SK-N-SH treated with all-trans-retinoic acid at 6 μM for 48 hours (cell line): ENCODE data around the gene SLC6A19.

Experiments
- ATAC-seq: fragments of 200-7000 bp; cut with Tn5 transposase; 3 replicates; pipeline ENCODE4 v1.9.1; 2020; ENCODE audit warnings: mild to moderate bottlenecking, moderate library complexity
- ARNTL ChIP-seq: fragments of 450-650 bp; formaldehyde crosslinking; IDR thresholded peaks from 2 replicates; pipeline ENCODE4 v1.5.0; 2020; ENCODE audit warnings: low read depth, mild to moderate bottlenecking, moderate library complexity, borderline replicate concordance
- BACH2 ChIP-seq: fragments of 250-450 bp; sonication (Bioruptor Pico); IDR thresholded peaks from 2 replicates; pipeline ENCODE4 v1.9.0; 2021; ENCODE audit warnings: mild to moderate bottlenecking, borderline replicate concordance
- CREB5 ChIP-seq: fragments of 250-450 bp; sonication (Bioruptor Pico); IDR thresholded peaks from 2 replicates; pipeline ENCODE4 v1.5.1; 2020; ENCODE audit warnings: low read depth, mild to moderate bottlenecking, moderate library complexity
- CSDC2 ChIP-seq: fragments of 250-450 bp; sonication (Bioruptor Pico); IDR thresholded peaks from 2 replicates; pipeline ENCODE4 v1.5.0; 2020; ENCODE audit warnings: mild to moderate bottlenecking, moderate library complexity
- ESRRG ChIP-seq: fragments of 250-450 bp; sonication (Bioruptor Pico); IDR thresholded peaks from 2 replicates; pipeline ENCODE4 v1.6.1; 2021; ENCODE audit warnings: mild to moderate bottlenecking
- GLIS3 ChIP-seq: fragments of 250-450 bp; sonication (Bioruptor Pico); IDR thresholded peaks from 2 replicates; pipeline ENCODE4 v1.5.0; 2020; ENCODE audit warnings: mild to moderate bottlenecking, moderate library complexity
- ISL1 ChIP-seq: fragments of 250-450 bp; sonication (Bioruptor Pico); IDR thresholded peaks from 2 replicates; pipeline ENCODE4 v2.1.2; 2022; ENCODE audit warnings: mild to moderate bottlenecking, moderate library complexity
- OSR1 ChIP-seq: fragments of 250-450 bp; sonication (Bioruptor Pico); IDR thresholded peaks from 2 replicates; pipeline ENCODE4 v1.8.0; 2022; ENCODE audit warnings: moderate library complexity, mild to moderate bottlenecking, inconsistent platforms
- PATZ1 ChIP-seq: fragments of 250-450 bp; sonication (Bioruptor Pico); IDR thresholded peaks from 2 replicates; pipeline ENCODE4 v1.8.0; 2020; ENCODE audit warnings: mild to moderate bottlenecking, moderate library complexity, borderline replicate concordance
- PPARA ChIP-seq: fragments of 250-450 bp; sonication (Bioruptor Pico); IDR thresholded peaks from 2 replicates; pipeline ENCODE4 v1.5.0; 2020; ENCODE audit warnings: mild to moderate bottlenecking, borderline replicate concordance
- RARB ChIP-seq: fragments of 250-450 bp; sonication (Bioruptor Pico); IDR thresholded peaks from 2 replicates; pipeline ENCODE4 v1.8.0; 2021; ENCODE audit warnings: mild to moderate bottlenecking, moderate library complexity
- SNAI2 ChIP-seq: fragments of 250-450 bp; sonication (Bioruptor Pico); IDR thresholded peaks from 2 replicates; pipeline ENCODE4 v1.5.0; 2020; ENCODE audit warnings: mild to moderate bottlenecking, moderate library complexity
- TCF4 ChIP-seq: fragments of 250-450 bp; sonication (Bioruptor Pico); IDR thresholded peaks from 2 replicates; pipeline ENCODE4 v1.8.0; 2021; ENCODE audit warnings: mild to moderate bottlenecking, moderate library complexity, borderline replicate concordance
- TOX ChIP-seq: fragments of 250-450 bp; sonication (Bioruptor Pico); IDR thresholded peaks from 2 replicates; pipeline ENCODE4 v1.8.0; 2021; ENCODE audit warnings: mild to moderate bottlenecking, moderate library complexity, borderline replicate concordance
- TSHZ2 ChIP-seq: fragments of 250-450 bp; sonication (Bioruptor Pico); IDR thresholded peaks from 2 replicates; pipeline ENCODE4 v1.5.0; 2020; ENCODE audit warnings: mild to moderate bottlenecking, moderate library complexity
- ZC3H10 ChIP-seq: fragments of 250-450 bp; sonication (Bioruptor Pico); IDR thresholded peaks from 2 replicates; pipeline ENCODE4 v1.5.1; 2021; ENCODE audit warnings: mild to moderate bottlenecking, moderate library complexity
- ZFP3 ChIP-seq: fragments of 250-450 bp; sonication (Bioruptor Pico); IDR thresholded peaks from 2 replicates; pipeline ENCODE4 v1.5.0; 2020; ENCODE audit warnings: mild to moderate bottlenecking, moderate library complexity
- ZFP30 ChIP-seq: fragments of 450-650 bp; formaldehyde crosslinking; IDR thresholded peaks from 2 replicates; pipeline ENCODE4 v1.5.0; 2022; ENCODE audit warnings: mild to moderate bottlenecking, moderate library complexity
- ZNF70 ChIP-seq: fragments of 450-650 bp; formaldehyde crosslinking; IDR thresholded peaks from 2 replicates; pipeline ENCODE4 v1.5.0; 2020; ENCODE audit warnings: mild to moderate bottlenecking, moderate library complexity
- ZNF8 ChIP-seq: fragments of 450-650 bp; formaldehyde crosslinking; IDR thresholded peaks from 2 replicates; pipeline ENCODE4 v1.5.0; 2020; ENCODE audit warnings: mild to moderate bottlenecking, moderate library complexity
- TF ChIP-seq, protein P1 (sequence below): fragments of 250-450 bp; sonication (Bioruptor Pico); IDR thresholded peaks from 2 replicates; pipeline ENCODE4 v1.8.0; 2021; ENCODE audit warnings: low read depth, mild to moderate bottlenecking, moderate library complexity, borderline replicate concordance
- TF ChIP-seq, protein P2 (sequence below): fragments of 250-450 bp; sonication (Bioruptor Pico); IDR thresholded peaks from 2 replicates; pipeline ENCODE4 v1.5.1; 2021; ENCODE audit warnings: mild to moderate bottlenecking, moderate library complexity

The SLC6A19 gene

GRCh38 chr5:1188464-1188863 is 12.9 kb upstream of the SLC6A19 start:
- no peak for TF ChIP-seq TOX (CRISPR knock-in tag)
- no peak for ATAC-seq

DNA sequence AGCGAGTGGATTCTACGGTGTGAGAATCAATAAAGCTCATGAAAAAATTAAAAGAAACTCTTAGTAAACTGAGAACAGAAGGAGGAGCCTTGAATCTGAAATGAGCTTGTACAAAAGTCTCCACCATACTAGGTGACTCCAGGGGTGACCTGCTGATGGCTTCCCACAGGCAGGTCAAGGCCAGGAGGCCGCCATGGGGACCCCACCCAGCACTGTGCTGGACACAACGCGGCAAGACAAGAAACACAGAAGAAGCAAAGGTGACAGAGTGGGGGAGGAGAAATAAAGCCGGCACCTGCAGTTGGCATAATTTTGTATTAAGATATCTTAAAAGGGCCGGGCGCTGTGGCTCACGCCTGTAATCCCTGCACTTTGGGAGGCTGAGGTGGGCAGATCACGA is 12.1 kb upstream of the SLC6A19 start:
- no peak for ATAC-seq
- TF ChIP-seq ZNF8 (CRISPR knock-in tag): no peak
- no peak for TF ChIP-seq ESRRG (CRISPR knock-in tag)
- no peak for TF ChIP-seq ZC3H10
- no peak for TF ChIP-seq GLIS3 (CRISPR knock-in tag)
- no peak for TF ChIP-seq RARB (CRISPR knock-in tag)
- TF ChIP-seq TOX (CRISPR knock-in tag): no peak
- TF ChIP-seq ISL1 (CRISPR knock-in tag): no peak
- TF ChIP-seq, protein P1, sequence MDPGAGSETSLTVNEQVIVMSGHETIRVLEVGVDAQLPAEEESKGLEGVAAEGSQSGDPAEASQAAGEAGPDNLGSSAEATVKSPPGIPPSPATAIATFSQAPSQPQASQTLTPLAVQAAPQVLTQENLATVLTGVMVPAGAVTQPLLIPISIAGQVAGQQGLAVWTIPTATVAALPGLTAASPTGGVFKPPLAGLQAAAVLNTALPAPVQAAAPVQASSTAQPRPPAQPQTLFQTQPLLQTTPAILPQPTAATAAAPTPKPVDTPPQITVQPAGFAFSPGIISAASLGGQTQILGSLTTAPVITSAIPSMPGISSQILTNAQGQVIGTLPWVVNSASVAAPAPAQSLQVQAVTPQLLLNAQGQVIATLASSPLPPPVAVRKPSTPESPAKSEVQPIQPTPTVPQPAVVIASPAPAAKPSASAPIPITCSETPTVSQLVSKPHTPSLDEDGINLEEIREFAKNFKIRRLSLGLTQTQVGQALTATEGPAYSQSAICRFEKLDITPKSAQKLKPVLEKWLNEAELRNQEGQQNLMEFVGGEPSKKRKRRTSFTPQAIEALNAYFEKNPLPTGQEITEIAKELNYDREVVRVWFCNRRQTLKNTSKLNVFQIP: no peak
- no peak for TF ChIP-seq ZFP3
- no peak for TF ChIP-seq CREB5 (CRISPR knock-in tag)
- TF ChIP-seq BACH2: no peak
- TF ChIP-seq OSR1 (CRISPR knock-in tag): no peak
- TF ChIP-seq, protein P2, sequence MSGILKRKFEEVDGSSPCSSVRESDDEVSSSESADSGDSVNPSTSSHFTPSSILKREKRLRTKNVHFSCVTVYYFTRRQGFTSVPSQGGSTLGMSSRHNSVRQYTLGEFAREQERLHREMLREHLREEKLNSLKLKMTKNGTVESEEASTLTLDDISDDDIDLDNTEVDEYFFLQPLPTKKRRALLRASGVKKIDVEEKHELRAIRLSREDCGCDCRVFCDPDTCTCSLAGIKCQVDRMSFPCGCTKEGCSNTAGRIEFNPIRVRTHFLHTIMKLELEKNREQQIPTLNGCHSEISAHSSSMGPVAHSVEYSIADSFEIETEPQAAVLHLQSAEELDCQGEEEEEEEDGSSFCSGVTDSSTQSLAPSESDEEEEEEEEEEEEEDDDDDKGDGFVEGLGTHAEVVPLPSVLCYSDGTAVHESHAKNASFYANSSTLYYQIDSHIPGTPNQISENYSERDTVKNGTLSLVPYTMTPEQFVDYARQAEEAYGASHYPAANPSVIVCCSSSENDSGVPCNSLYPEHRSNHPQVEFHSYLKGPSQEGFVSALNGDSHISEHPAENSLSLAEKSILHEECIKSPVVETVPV: no peak
- TF ChIP-seq SNAI2 (CRISPR knock-in tag): no peak
- no peak for TF ChIP-seq TCF4 (CRISPR knock-in tag)
- TF ChIP-seq ZNF70 (CRISPR knock-in tag): no peak
- TF ChIP-seq CSDC2: no peak
- TF ChIP-seq, all 23 proteins: peak for 0

- no peak for ATAC-seq
- no peak for TF ChIP-seq PATZ1
- TF ChIP-seq ZNF8 (CRISPR knock-in tag): no peak
- no peak for TF ChIP-seq ZNF70 (CRISPR knock-in tag)
These were observed 11.1 kb upstream of the SLC6A19 start for GRCh38 chr5:1190278-1190677.

DNA sequence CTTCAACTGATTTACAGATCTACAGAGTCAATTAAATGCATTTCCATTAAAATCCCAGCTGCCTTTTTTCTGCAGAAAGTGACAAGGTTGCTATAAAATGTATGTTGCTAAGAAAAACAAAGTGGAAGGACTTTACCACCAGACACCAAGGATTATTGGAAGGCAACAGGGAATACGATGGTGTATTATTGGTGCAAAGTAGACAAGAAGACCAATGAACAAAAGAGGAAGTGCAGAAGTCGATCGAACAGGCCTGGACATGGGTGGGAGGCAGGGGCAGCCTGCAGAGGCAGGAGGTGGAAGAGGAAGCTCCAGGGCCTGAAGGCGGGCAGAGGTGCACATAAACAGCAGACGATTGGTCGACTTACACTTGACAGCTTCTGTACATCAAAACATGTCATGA is 10.6 kb upstream of the SLC6A19 start:
- TF ChIP-seq ESRRG (CRISPR knock-in tag) (no peak), ZFP3 (no peak), ZFP30 (CRISPR knock-in tag) (no peak), OSR1 (CRISPR knock-in tag) (no peak), CSDC2 (no peak), PPARA (CRISPR knock-in tag) (no peak), ZNF70 (CRISPR knock-in tag) (no peak), TSHZ2 (no peak), RARB (CRISPR knock-in tag) (no peak), TOX (CRISPR knock-in tag) (no peak), CREB5 (CRISPR knock-in tag) (no peak), ZNF8 (CRISPR knock-in tag) (no peak), BACH2 (no peak), SNAI2 (CRISPR knock-in tag) (no peak), TCF4 (CRISPR knock-in tag) (no peak), ARNTL (no peak)
- TF ChIP-seq, protein P2: no peak
- ATAC-seq: no peak
